Measurements from ENCODE around the gene SNX22.

Gene SNX22

GRCh38 chr15:64162869-64163658 lies 11.5 kb downstream of the SNX22 start, which contains the start of gene PPIB:
PPIB (minus strand) TSS chr15:64163022; CDS start chr15:64162986, 36 bp downstream.
- CTCF ChIA-PET: interaction anchor here (0.6 to 2.7 kb wide), 8 partner anchors 9 to 224 kb away, joined by 3 to 39 read pairs (median 4); partner anchors contain the start of gene TRIP4

GRCh38 chr15:64163659-64164362 lies 12.3 kb downstream of the SNX22 start:
- H3K4me3 ChIP-seq (ENCODE audit: low read depth, low read length): peak overlapping the region; percentile 54
- no peak for DNase-seq (ENCODE audit: low read depth, low spot score)
- TF ChIP-seq, protein P1, sequence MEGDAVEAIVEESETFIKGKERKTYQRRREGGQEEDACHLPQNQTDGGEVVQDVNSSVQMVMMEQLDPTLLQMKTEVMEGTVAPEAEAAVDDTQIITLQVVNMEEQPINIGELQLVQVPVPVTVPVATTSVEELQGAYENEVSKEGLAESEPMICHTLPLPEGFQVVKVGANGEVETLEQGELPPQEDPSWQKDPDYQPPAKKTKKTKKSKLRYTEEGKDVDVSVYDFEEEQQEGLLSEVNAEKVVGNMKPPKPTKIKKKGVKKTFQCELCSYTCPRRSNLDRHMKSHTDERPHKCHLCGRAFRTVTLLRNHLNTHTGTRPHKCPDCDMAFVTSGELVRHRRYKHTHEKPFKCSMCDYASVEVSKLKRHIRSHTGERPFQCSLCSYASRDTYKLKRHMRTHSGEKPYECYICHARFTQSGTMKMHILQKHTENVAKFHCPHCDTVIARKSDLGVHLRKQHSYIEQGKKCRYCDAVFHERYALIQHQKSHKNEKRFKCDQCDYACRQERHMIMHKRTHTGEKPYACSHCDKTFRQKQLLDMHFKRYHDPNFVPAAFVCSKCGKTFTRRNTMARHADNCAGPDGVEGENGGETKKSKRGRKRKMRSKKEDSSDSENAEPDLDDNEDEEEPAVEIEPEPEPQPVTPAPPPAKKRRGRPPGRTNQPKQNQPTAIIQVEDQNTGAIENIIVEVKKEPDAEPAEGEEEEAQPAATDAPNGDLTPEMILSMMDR (IDR thresholded peaks at IDR 0.05; ENCODE audit: insufficient read depth, low read length, missing control alignments): no peak
- ChIA-PET CTCF (interaction anchor here (0.6 to 3.8 kb wide), 10 partner anchors 8 to 223 kb away, joined by 3 to 39 read pairs (median 4); partner anchors contain the start of gene TRIP4), POLR2A (interaction anchor here (1.0 to 2.8 kb wide), 3 partner anchors 10 to 23 kb away, joined by 3 to 11 read pairs (median 4); no protein-coding TSS in a partner anchor)

More at GRCh38 chr15:64162869-64163658, 11.5 kb downstream of the SNX22 start, which contains the start of gene PPIB:
- DNase-seq (ENCODE audit: low read depth, low spot score): peak; percentile 77
- H3K4me3 ChIP-seq (ENCODE audit: low read depth, low read length): peak within 1 kb of the TSS; percentile 95
- TF ChIP-seq, protein P1 (IDR thresholded peaks at IDR 0.05; ENCODE audit: insufficient read depth, low read length, missing control alignments): peak; percentile 51
- POLR2A ChIA-PET: interaction anchor here (1.0 to 2.8 kb wide), 3 partner anchors 9 to 24 kb away, joined by 3 to 11 read pairs (median 4); no protein-coding TSS in a partner anchor

DNA sequence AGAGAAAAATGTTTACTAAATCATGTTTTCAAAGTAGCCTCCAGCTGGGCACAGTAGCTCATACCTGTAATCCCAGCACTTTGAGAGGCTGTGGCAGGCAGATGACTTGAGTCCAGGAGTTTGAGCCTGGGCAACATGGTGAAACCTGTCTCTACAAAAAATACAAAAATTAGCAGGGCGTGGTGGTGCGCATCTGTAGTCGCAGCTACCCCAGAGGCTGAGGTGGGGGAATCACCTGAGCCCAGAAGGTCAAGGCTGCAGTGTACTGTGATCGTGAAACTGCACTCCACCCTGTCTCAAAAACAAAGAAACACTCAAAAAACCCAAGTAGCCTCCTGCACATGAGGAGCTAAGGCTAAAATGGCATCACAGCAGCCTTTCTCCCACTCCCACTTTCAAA lies 12.9 kb downstream of the SNX22 start:
- POLR2A ChIA-PET: interaction anchor here (2.8 kb wide), 1 partner anchor 11 kb away, joined by 11 read pairs; no protein-coding TSS in a partner anchor
- no peak for DNase-seq (ENCODE audit: low read depth, low spot score)
- CTCF ChIA-PET: interaction anchor here (1.4 to 3.8 kb wide), 4 partner anchors 11 to 196 kb away, joined by 4 to 19 read pairs (median 6); no protein-coding TSS in a partner anchor
- TF ChIP-seq, protein P1 (IDR thresholded peaks at IDR 0.05; ENCODE audit: insufficient read depth, low read length, missing control alignments): no peak
- H3K4me3 ChIP-seq (ENCODE audit: low read depth, low read length): no peak overlapping the region

- DNase-seq (ENCODE audit: low read depth, low spot score): no peak
- TF ChIP-seq, protein P1 (IDR thresholded peaks at IDR 0.05; ENCODE audit: insufficient read depth, low read length, missing control alignments): no peak
- CTCF ChIA-PET: interaction anchor here (3.8 kb wide), 1 partner anchor 13 kb away, joined by 19 read pairs; no protein-coding TSS in a partner anchor
- POLR2A ChIA-PET: no interaction called here
- H3K4me3 ChIP-seq (ENCODE audit: low read depth, low read length): no peak overlapping the region
Measured at GRCh38 chr15:64166102-64166890, 14.8 kb downstream of the SNX22 start.

- TF ChIP-seq, protein P1 (IDR thresholded peaks at IDR 0.05; ENCODE audit: insufficient read depth, low read length, missing control alignments): no peak
Measured at GRCh38 chr15:64180235-64180824, 28.8 kb downstream of the SNX22 start.

More at GRCh38 chr15:64180235-64180824, 28.8 kb downstream of the SNX22 start:
- H3K4me3 ChIP-seq (ENCODE audit: low read depth, low read length): no peak overlapping the region
- no peak for DNase-seq (ENCODE audit: low read depth, low spot score)
- POLR2A ChIA-PET: interaction anchor here (0.6 kb wide), 1 partner anchor 542 kb away, joined by 3 read pairs; no protein-coding TSS in a partner anchor
- CTCF ChIA-PET: interaction anchor here (0.7 kb wide), 1 partner anchor 27 kb away, joined by 3 read pairs; no protein-coding TSS in a partner anchor
